B cell (primary cell): ENCODE results near the gene ARHGEF6.

Experiments
- EZH2 ChIP-seq: IDR thresholded peaks from 2 replicates; pipeline ENCODE4 v1.6.1; 2012; ENCODE audit warnings: borderline replicate concordance, low read depth, mild to moderate bottlenecking, moderate library complexity, low read length; ENCODE audit not compliant: insufficient read depth, poor library complexity, severe bottlenecking
- TF ChIP-seq, protein P1 (sequence below): fragments of 200-600 bp; IDR thresholded peaks from one replicate; pipeline ENCODE4 v1.8.0; 2022; ENCODE audit warnings: antibody characterized with exemption, mild to moderate bottlenecking

DNA sequence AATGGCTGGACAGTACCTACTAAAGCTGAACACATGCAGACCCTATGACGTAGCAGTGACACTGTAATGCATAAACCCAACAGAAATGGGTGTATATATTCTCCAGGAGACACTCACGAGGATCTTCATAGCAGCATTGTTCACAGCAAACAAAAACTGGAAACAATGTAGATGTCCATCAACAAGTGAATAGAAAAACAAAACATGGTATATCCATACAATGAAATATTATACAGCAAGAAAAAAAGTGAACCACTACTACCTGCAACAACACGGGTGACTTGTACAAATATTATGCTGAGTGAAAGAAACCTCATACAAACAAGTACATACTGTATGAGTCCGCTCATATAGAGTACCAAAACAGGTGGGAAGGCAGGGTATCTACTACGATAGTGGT, 16.5 kb downstream of the ARHGEF6 start:
- TF ChIP-seq, protein P1, sequence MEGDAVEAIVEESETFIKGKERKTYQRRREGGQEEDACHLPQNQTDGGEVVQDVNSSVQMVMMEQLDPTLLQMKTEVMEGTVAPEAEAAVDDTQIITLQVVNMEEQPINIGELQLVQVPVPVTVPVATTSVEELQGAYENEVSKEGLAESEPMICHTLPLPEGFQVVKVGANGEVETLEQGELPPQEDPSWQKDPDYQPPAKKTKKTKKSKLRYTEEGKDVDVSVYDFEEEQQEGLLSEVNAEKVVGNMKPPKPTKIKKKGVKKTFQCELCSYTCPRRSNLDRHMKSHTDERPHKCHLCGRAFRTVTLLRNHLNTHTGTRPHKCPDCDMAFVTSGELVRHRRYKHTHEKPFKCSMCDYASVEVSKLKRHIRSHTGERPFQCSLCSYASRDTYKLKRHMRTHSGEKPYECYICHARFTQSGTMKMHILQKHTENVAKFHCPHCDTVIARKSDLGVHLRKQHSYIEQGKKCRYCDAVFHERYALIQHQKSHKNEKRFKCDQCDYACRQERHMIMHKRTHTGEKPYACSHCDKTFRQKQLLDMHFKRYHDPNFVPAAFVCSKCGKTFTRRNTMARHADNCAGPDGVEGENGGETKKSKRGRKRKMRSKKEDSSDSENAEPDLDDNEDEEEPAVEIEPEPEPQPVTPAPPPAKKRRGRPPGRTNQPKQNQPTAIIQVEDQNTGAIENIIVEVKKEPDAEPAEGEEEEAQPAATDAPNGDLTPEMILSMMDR = no peak
- no peak for TF ChIP-seq EZH2
